ENCODE results near the gene SPATA33. TPM values are rescaled to one million over a fixed set of nuclear protein-coding genes. Genes with fewer than 3 reads are reported as not detected.

SPATA33 gene
- total RNA-seq, 1 donor from 2014 or later = 12.3 TPM

DNA sequence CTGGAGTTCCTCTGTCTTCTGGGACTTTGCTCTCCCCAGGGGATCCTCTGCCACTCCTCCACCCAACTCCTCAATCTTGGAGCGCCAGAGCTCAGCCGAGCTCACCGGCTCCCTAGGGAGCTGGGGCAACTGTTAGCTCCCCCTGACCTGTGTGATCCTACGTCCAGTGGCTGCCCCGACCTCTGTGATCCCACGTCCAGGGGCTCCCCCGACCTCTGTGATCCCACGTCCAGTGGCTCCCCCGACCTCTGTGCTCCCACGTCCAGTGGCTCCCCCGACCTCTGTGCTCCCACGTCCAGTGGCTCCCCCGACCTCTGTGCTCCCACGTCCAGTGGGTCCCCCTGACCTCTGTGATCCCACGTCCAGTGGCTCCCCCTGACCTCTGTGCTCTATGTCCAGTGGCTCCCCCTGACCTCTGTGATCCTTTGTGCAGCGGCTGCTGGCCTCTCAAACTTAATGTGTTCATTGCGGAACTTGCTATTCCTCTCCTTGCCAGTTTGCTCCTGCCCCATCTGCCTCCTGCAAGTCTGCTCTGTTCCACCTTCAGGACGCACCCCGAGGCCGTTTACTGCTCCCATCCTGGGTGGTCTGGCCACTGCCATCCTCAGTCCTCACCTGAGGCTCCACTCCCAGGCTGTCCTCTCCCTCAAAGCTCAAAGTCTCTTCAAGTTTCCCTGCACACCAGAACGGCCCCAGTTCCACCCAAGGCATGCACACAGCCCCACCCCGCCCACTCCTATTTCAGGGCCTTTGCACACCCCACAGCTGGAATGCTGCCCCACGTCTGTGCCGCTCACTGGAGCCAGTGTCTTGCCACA, 60.3 kb downstream of the SPATA33 start:
- H3K27me3 ChIP-seq (ENCODE audit: insufficient read depth, low read length) = no peaks in the 10 kb centered on the region
- no peak overlapping the region for H3K27ac ChIP-seq (ENCODE audit: low read depth, low read length)
- DNase-seq (ENCODE audit: low read depth) = no peak
- H3K79me2 ChIP-seq (ENCODE audit: insufficient read depth, low read length) = peaks cover 24% of the 10 kb centered on the region
- FAIRE-seq = no peak
- no peak overlapping the region for H3K9ac ChIP-seq (ENCODE audit: low read length)
- Mint-ChIP-seq H3K36me3 (ENCODE audit: low read depth, unreplicated experiment) (peaks cover 7% of the 10 kb centered on the region), H3K4me3 (ENCODE audit: unreplicated experiment) (peak overlapping the region; percentile 5), H3K27ac (ENCODE audit: unreplicated experiment) (peak overlapping the region; percentile 41), H3K9me3 (ENCODE audit: unreplicated experiment) (no peaks in the 10 kb centered on the region), H3K27me3 (ENCODE audit: low read depth, unreplicated experiment) (no peaks in the 10 kb centered on the region), H3K4me1 (ENCODE audit: low read depth, unreplicated experiment) (peaks cover 15% of the 10 kb centered on the region)
- TF ChIP-seq, protein P1, sequence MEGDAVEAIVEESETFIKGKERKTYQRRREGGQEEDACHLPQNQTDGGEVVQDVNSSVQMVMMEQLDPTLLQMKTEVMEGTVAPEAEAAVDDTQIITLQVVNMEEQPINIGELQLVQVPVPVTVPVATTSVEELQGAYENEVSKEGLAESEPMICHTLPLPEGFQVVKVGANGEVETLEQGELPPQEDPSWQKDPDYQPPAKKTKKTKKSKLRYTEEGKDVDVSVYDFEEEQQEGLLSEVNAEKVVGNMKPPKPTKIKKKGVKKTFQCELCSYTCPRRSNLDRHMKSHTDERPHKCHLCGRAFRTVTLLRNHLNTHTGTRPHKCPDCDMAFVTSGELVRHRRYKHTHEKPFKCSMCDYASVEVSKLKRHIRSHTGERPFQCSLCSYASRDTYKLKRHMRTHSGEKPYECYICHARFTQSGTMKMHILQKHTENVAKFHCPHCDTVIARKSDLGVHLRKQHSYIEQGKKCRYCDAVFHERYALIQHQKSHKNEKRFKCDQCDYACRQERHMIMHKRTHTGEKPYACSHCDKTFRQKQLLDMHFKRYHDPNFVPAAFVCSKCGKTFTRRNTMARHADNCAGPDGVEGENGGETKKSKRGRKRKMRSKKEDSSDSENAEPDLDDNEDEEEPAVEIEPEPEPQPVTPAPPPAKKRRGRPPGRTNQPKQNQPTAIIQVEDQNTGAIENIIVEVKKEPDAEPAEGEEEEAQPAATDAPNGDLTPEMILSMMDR (IDR thresholded peaks at IDR 0.05; ENCODE audit: insufficient read depth, low read depth, low read length) = no peak
- TF ChIP-seq EZH2 (IDR thresholded peaks at IDR 0.05; ENCODE audit: insufficient read depth, low read length) = no peak
- H2AFZ ChIP-seq (ENCODE audit: low read depth, low read length) = no peak overlapping the region
- H3K9me3 ChIP-seq (ENCODE audit: insufficient read depth, low read depth, low read length) = no peaks in the 10 kb centered on the region
- H3K4me3 ChIP-seq (ENCODE audit: insufficient read depth, low read depth, low read length) = no peak overlapping the region
- H4K20me1 ChIP-seq (ENCODE audit: insufficient read depth, low read length) = peaks cover 8% of the 10 kb centered on the region
- no peak overlapping the region for H3K4me2 ChIP-seq (ENCODE audit: low read length)
- no peaks in the 10 kb centered on the region for H3K36me3 ChIP-seq (ENCODE audit: insufficient read depth, low read length)
- peaks cover 21% of the 10 kb centered on the region for H3K4me1 ChIP-seq (ENCODE audit: insufficient read depth, low read length)

Other genes starting within 250 kb of the SPATA33 start
- 213 TPM in 2 replicates for gene ANKRD11, start 167.3 kb upstream of the SPATA33 start, total RNA-seq
- 86.5 and 96.1 TPM in 2 replicates for gene SPG7, start 149.4 kb upstream of the SPATA33 start, total RNA-seq
- 1,200 and 1,239 TPM in 2 replicates for gene RPL13, start 97.2 kb upstream of the SPATA33 start, total RNA-seq
- gene CPNE7, start 82.1 kb upstream of the SPATA33 start, total RNA-seq = 6.7 and 7.5 TPM in 2 replicates
- gene DPEP1, start 44.2 kb upstream of the SPATA33 start, total RNA-seq = 0.11 and 0.22 TPM in 2 replicates
- 84.2 and 85.7 TPM in 2 replicates for gene CHMP1A, start 128 bp upstream of the SPATA33 start, total RNA-seq
- gene CDK10, start 28.9 kb downstream of the SPATA33 start, total RNA-seq = 40.5 and 41.7 TPM in 2 replicates
- gene SPATA2L, start 43.9 kb downstream of the SPATA33 start, total RNA-seq = 9.8 and 10.8 TPM in 2 replicates
- 11.3 and 12.4 TPM in 2 replicates for gene VPS9D1, start 63.1 kb downstream of the SPATA33 start, total RNA-seq
- 21.6 and 22.2 TPM in 2 replicates for gene ZNF276, start 63.7 kb downstream of the SPATA33 start, total RNA-seq
- 6.1 and 6.3 TPM in 2 replicates for gene FANCA, start 158.8 kb downstream of the SPATA33 start, total RNA-seq
- gene SPIRE2, start 170.6 kb downstream of the SPATA33 start, total RNA-seq = 2.6 and 3.2 TPM in 2 replicates
- gene TCF25, start 215.8 kb downstream of the SPATA33 start, total RNA-seq = 187 and 193 TPM in 2 replicates

Measured in astrocyte (in vitro differentiated cells and primary cell).